Right atrium auricular region (tissue), 2 donors: ENCODE measurements around the gene STARD7. TPM values are rescaled to one million over a fixed set of nuclear protein-coding genes. Genes with fewer than 3 reads are reported as not detected.
A peak's percentile ranks its signal among the peaks of the same experiment; 100 is the strongest.

ENCODE experiments used
- DNase-seq: peaks from one replicate; pipeline ENCODE4 v3.0.0-alpha.2; 2019; ENCODE audit warnings: low spot score
- H3K27ac ChIP-seq, 2 donors: fragments of 200-600 bp; sonication (generic); 1 replicate in 1 of 2; 2 replicates in 1 of 2; pipeline ENCODE4 v1.5.1; 2016 to 2019
- H3K27me3 ChIP-seq, 2 donors: fragments of 200-600 bp; sonication (generic); one replicate each; pipeline versions ENCODE4 v1.5.1 to v1.6.0; 2017 to 2019
- H3K36me3 ChIP-seq: fragments of 200-600 bp; sonication (generic); one replicate; pipeline ENCODE4 v1.5.1; 2016
- H3K4me1 ChIP-seq, 2 donors: fragments of 200-600 bp; sonication (generic); one replicate each; pipeline versions ENCODE4 v1.5.1 to v1.6.0; 2017 to 2019
- H3K4me3 ChIP-seq, 2 donors: fragments of 200-600 bp; sonication (generic); 1 replicate in 1 of 2; 2 replicates in 1 of 2; pipeline ENCODE4 v1.5.1; 2017 to 2019; ENCODE audit warnings: mild to moderate bottlenecking in 1 of 2, moderate library complexity in 1 of 2
- H3K9me3 ChIP-seq, 2 donors: fragments of 200-600 bp; sonication (generic); one replicate each; pipeline ENCODE4 v1.5.1; 2019
- CTCF ChIP-seq, 2 donors: fragments of 200-600 bp; sonication (generic); IDR thresholded peaks; one replicate each; pipeline ENCODE4 v1.5.1; 2019; ENCODE audit warnings: antibody characterized with exemption in 2 of 2
- total RNA-seq, 2 donors: library from RNA; depleted of rRNA; stranded (reverse); fragments of >200 nt; gene quantifications; one replicate each; pipeline ENCODE4 v1.1.0, GENCODE V29; 2016

STARD7 gene
- total RNA-seq, 2 donors from 2014 or later, result 128 to 163 TPM

- peak overlapping the region; percentile 74 to 87 for H3K4me3 ChIP-seq
- TF ChIP-seq CTCF (IDR thresholded peaks at IDR 0.05), result no peak
- H3K4me1 ChIP-seq, result peaks cover 0 to 65% of the 10 kb centered on the region in 2 donors
These were observed 1.4 kb downstream of the STARD7 start for GRCh38 chr2:96207073-96207773.

GRCh38 chr2:96205888-96206287 is 2.7 kb downstream of the STARD7 start:
- H3K36me3 ChIP-seq, result no peaks in the 10 kb centered on the region
- no peak for TF ChIP-seq CTCF (IDR thresholded peaks at IDR 0.05)
- peak overlapping the region; percentile 60 to 74 for H3K27ac ChIP-seq
- peaks cover 0 to 78% of the 10 kb centered on the region in 2 donors for H3K4me1 ChIP-seq
- no peaks in the 10 kb centered on the region for H3K9me3 ChIP-seq
- DNase-seq, result no peak
- peak overlapping the region in 1 of 2 donors; percentile 5 for H3K4me3 ChIP-seq
- no peaks in the 10 kb centered on the region for H3K27me3 ChIP-seq

More at GRCh38 chr2:96207073-96207773, 1.4 kb downstream of the STARD7 start:
- no peaks in the 10 kb centered on the region for H3K36me3 ChIP-seq
- peak overlapping the region; percentile 90 to 96 for H3K27ac ChIP-seq
- H3K9me3 ChIP-seq, result no peaks in the 10 kb centered on the region
- no peak for DNase-seq
- H3K27me3 ChIP-seq, result no peaks in the 10 kb centered on the region

GRCh38 chr2:96204836-96205624 is 3.6 kb downstream of the STARD7 start:
- TF ChIP-seq CTCF (IDR thresholded peaks at IDR 0.05), result no peak
- DNase-seq, result no peak
- peak overlapping the region; percentile 60 to 74 for H3K27ac ChIP-seq
- H3K9me3 ChIP-seq, result no peaks in the 10 kb centered on the region
- H3K4me1 ChIP-seq, result peaks cover 0 to 83% of the 10 kb centered on the region in 2 donors
- peak overlapping the region in 1 of 2 donors; percentile 2 for H3K4me3 ChIP-seq
- no peaks in the 10 kb centered on the region for H3K27me3 ChIP-seq
- H3K36me3 ChIP-seq, result no peaks in the 10 kb centered on the region

GRCh38 chr2:96203130-96204028 is 5.2 kb downstream of the STARD7 start:
- Histone ChIP-seq H3K27ac (peak overlapping the region; percentile 60 to 74), H3K36me3 (no peaks in the 10 kb centered on the region), H3K4me3 (no peak overlapping the region), H3K9me3 (no peaks in the 10 kb centered on the region), H3K27me3 (no peaks in the 10 kb centered on the region), H3K4me1 (peaks cover 0 to 86% of the 10 kb centered on the region in 2 donors)
- no peak for DNase-seq
- no peak for TF ChIP-seq CTCF (IDR thresholded peaks at IDR 0.05)

GRCh38 chr2:96202152-96202854 is 6.3 kb downstream of the STARD7 start:
- Histone ChIP-seq H3K4me1 (peaks cover 0 to 85% of the 10 kb centered on the region in 2 donors), H3K36me3 (no peaks in the 10 kb centered on the region), H3K27ac (peak overlapping the region; percentile 60 to 74), H3K27me3 (no peaks in the 10 kb centered on the region), H3K4me3 (no peak overlapping the region), H3K9me3 (no peaks in the 10 kb centered on the region)
- DNase-seq, result no peak
- TF ChIP-seq CTCF (IDR thresholded peaks at IDR 0.05), result no peak
